ENCODE data around the gene DPP6.
"Not testable (repeated sequence)": the region's sequence is repeated elsewhere in the genome, so short reads cannot be mapped to it uniquely, and the experiment has no call there.

The DPP6 gene

GRCh38 chr7:154628556-154628955 lies 576.4 kb downstream of the DPP6 start:
- DNase-seq: no peak

DNA sequence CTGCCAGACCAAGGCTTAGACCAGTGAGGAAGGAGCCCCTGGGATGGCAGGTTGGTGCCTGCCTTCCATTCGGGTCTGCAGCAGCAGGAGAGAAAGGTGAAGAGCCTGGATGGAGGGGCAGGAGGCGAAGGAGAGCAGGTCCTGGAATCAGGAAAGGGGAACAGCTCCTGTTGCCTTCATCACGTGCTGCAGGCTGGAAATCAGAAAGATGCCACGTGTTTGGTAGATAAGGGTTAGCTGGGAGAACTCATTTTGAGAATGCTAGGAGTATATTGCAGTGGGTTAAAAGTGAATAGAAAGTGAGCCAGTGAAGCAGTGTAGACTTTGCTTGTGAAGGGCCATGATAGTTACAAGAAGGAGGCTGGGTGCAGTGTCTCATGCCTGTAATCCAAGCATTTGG lies 579.0 kb downstream of the DPP6 start:
- no peak for DNase-seq

DNA sequence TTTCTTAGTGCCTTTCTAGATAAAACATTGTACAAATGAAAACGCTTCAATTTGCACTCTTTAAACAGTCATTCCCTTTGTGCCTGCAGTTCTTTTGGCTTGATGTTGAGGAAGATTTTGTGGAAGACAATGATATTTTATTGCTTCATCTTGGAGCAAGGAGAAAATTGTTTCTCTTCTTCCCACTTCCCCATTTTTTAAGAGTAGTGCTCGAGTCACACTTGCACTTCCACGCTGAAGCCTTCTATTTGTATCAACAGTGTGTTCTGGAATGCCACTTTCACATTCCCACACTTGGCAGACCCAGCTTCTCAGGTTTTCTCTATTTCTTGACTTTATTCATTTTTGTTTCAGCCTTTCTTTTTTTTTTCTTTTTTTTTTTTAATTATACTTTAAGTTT lies 581.4 kb downstream of the DPP6 start:
- DNase-seq: no peak

- no peak for DNase-seq
Observed at GRCh38 chr7:154638286-154638685, 586.1 kb downstream of the DPP6 start.

DNA sequence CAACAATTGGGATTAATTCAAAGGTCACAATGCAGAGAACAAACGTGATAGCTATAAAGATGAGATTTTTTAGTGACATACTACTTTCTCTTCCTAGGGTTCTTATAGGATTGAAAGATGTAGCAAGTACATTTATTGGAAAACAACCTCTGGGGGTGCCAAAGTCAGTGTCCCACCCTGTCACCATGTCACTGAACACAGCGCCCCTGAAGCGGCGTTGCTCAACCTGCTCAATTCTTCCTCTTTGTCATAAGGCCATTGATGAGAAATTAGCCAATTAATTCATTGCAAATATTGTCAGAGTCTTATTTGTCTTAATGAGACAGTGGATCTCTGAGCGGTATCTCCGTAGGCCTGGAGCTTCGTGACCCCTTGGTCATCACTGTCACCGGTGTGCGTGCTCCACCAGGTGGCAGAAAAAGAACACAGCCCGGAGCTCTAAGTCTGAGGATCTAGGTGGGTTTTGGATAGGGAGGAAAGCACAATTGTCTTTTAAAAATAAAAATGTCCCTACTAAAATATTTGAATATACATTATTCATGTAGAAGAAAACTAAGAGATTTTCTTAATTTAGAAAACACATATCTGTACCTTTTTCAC lies 588.2 kb downstream of the DPP6 start:
- no peak for DNase-seq

DNA sequence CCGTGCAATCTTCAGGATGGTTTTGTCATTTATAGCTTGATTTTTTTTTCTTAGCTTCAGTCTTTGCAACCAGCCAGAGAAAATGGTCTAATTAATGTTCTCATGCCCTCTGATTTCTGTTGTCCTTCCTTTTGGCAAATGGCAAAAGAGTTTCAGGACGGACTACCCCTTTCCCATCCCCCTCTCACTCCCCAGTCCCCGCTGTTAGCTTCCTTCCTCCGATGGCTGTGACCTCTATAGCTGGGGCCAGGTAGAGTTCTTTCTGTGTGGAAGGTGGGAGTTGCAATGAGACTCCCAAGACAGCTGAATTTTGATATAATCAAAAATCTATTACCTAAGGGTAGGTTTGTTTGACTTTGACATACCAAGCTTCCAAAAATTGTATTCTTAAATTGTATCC lies 588.7 kb downstream of the DPP6 start:
- no peak for DNase-seq

GRCh38 chr7:154644366-154644765 lies 592.2 kb downstream of the DPP6 start:
- no peak for DNase-seq

DNA sequence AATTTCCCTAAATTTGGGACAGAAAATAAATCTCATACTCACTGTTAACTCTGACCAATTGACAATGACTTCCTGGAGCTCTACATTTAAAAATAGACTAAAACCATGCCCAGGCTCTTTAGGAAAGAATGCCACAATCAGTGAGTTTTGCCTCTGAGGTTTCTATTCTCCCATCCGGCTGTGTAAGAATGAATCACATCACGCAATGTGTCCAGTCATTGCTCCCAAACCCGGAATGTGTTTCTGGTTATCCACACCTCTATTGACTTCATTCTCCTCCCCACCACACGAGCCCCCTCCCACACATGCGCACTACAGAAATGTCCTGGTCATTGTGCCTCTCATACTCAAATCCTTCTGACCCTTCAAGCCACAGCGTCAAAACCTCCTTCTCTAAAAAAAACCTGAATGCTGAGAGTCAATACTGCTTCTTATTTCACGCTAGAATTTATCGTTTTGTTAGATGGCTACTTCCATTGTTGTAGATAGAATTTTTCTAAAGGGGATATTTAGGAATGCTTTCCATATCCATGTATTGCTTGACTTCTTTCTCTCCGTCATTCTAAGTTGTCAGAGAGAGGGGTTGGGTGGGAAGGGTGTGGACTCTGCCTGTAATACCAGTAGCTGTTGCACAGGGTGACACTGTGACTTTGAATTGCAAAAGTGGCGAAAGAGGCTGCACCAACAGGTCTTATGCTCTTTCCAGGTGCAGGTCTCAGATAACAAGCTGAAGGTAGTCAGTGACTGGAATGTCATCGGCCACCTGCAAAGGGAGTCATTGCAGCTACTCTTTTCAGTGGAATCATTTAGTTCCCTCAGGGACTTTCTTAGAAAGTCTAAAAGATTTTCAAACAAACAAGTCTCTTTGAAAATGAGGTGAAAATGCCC lies 594.2 kb downstream of the DPP6 start:
- no peak for DNase-seq

DNA sequence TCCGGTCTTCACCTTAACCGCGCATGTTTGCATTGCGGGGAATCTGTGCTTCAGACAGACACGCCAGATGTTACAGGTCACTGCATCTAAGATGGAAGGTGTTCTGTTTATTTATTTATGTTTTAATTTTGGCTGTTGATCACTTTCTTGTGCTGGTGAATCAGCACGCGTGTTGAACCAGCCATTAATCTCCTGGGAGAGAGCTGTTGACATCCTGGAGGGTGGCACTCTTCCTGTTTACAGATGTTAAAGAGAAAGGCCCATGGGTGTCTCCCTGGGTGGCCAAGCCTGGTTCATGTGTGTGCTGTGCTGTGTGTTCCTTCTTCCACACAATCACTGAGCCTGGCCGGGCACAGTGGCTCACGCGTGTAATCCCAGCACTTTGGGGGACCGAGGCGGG lies 595.4 kb downstream of the DPP6 start:
- DNase-seq: no peak

DNA sequence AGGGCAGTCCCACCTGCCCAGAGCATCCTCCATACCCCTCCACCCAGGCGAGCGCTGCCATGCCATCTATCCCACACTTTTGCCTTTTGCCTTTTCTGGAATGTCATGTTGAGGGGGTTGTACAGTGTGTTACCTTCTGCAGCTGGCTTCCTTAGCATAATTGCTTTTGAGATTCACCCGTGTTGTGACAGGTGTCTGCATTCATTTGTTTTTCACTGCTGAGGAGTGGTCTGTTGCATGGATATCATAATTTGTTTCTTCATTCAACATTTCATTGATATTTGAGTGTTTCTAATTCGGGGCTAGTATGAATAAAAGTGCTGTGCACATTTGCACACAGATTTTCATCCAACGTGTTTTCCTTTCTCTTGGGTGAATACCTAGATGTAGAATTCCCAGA lies 596.8 kb downstream of the DPP6 start:
- no peak for DNase-seq

GRCh38 chr7:154649434-154649833 lies 597.2 kb downstream of the DPP6 start:
- no peak for DNase-seq

- no peak for DNase-seq
Observed at GRCh38 chr7:154650275-154650674, 598.1 kb downstream of the DPP6 start.

DNA sequence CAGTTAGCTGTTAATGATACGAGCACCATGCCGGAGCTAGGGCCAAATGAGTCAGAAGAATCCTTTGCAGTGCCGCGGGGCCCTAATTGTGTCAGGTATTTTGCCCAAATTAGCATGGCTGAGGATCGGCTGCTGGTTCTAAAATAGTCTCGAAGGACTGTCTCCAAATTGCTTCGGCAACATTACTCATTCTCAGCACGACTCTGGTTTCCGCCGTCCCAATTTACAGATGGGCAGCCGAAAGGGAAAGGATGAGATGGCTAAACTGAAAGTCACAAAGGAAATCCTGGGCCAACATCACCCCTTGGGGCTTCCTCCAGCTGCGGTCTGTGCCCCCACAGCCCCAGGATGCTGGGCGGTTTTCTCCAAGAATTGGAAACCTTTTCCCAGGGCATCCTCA lies 599.3 kb downstream of the DPP6 start:
- DNase-seq: no peak

DNA sequence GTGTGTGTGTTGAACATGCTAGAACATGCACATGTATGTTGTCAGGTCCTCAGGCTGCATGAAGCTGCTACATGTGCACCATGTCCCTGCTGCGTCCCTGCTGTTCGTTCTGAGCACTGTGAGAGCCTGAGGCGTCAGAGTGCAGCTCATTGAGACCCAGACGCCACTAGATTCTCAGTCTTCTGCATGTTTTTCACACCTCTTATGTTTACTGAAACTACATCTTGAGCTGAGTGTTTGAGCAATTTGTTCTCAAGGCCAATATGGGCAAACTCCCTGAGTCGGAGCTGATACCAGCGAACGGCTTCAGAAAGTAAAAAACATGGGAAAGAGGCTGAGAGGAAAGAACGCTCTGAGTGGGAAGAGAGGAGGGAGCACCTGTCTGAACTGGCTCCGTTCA lies 600.4 kb downstream of the DPP6 start:
- DNase-seq: no peak

- no peak for DNase-seq
Observed at GRCh38 chr7:154653281-154653680, 601.1 kb downstream of the DPP6 start.

- no peak for DNase-seq
Observed at GRCh38 chr7:154656618-154657017, 604.4 kb downstream of the DPP6 start.

- DNase-seq: no peak
Observed at GRCh38 chr7:154666768-154667167, 614.6 kb downstream of the DPP6 start.

- no peak for DNase-seq
Observed at GRCh38 chr7:154672659-154673415, 620.6 kb downstream of the DPP6 start.

GRCh38 chr7:154674191-154674590 lies 622.0 kb downstream of the DPP6 start:
- no peak for DNase-seq

DNA sequence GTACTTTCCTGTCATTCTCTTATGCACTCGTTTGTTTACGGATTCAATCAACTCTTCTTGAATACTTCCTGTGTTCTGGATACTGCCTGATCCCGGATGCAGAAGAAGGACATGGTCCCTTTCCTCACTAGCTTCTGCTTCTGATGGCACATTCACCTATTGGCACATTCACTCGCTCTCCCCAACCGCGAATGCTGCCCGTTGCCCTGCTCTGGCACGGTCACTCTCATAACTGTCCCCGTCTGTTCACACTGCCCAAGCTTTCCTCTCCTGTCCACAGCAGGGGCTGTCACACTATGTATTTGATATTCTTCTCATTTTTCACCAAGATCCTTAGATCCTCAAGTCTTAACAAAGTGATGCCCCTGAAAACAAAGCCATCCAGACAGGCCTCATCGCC lies 623.4 kb downstream of the DPP6 start:
- no peak for DNase-seq

DNA sequence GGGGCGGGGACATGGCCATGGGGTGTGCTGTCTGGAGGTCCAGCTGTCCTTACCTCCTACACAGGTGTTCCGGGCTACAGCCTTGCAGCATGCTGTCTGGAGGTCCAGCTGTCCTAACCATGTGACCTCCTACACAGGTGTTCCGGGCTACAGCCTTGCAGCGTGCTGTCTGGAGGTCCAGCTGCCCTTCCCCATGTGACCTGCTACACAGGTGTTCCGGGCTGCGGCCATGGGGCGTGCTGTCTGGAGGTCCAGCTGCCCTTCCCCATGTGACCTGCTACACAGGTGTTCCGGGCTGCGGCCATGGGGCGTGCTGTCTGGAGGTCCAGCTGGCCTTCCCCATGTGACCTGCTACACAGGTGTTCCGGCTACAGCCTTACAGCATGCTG lies 623.8 kb downstream of the DPP6 start:
- DNase-seq: not testable (repeated sequence)

GRCh38 chr7:154676422-154677073 lies 624.4 kb downstream of the DPP6 start:
- no peak for DNase-seq

DNA sequence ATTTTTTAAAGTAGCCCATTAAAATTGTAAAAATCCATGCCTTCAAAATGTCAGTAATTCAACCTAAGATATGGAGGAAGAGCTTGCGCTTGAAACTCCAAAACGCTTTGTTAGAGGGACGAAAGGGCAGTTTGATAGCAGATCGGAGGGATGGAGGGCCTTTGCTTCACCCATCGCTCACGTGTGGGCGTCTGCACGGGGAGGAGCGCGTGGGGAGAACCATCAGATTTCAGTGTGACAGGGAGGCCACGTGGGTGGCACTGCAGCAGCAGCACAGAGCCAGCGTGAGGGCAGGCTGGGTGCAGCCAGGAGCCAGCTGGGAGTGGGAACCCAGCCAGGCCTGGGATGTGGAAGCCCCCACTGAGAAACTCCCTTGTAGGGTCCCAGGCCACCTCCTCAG lies 625.3 kb downstream of the DPP6 start:
- DNase-seq: no peak
